ENCODE results near the gene PITPNC1. TPM values are rescaled to one million over a fixed set of nuclear protein-coding genes. Genes with fewer than 3 reads are reported as not detected.

The PITPNC1 gene
- total RNA-seq, 1 experiment from 2014 or later = 20.8 TPM

- peaks cover 4% of the 10 kb centered on the region; the same call in 1 of the 2 replicates for H3K36me3 ChIP-seq (ENCODE audit: control insufficient read depth, insufficient read depth, low read length)
- no peak overlapping the region for H3K27ac ChIP-seq (ENCODE audit: low read length)
- CTCF ChIA-PET = interaction anchor here (0.7 kb wide), 1 partner anchor 8 kb away, joined by 4 read pairs; no protein-coding TSS in a partner anchor
- no TSS peak for BruUV-seq (replicated peaks)
- H3K27me3 ChIP-seq (ENCODE audit: control insufficient read depth, insufficient read depth, low read length) = no peaks in the 10 kb centered on the region
- H3K9me3 ChIP-seq (ENCODE audit: control insufficient read depth, insufficient read depth, low read depth, low read length) = no peaks in the 10 kb centered on the region
- TF ChIP-seq SIN3A (IDR thresholded peaks at IDR 0.05; ENCODE audit: borderline replicate concordance, insufficient read depth, low read depth, low read length) = no peak
- no peak for TF ChIP-seq POLR2AphosphoS5 (IDR thresholded peaks at IDR 0.05; ENCODE audit: low read depth, low read length)
- TF ChIP-seq CTCF (IDR thresholded peaks at IDR 0.05) = no peak
- no peak for TF ChIP-seq TCF7L2 (IDR thresholded peaks at IDR 0.05; ENCODE audit: low read depth, low read length)
- no peak for TF ChIP-seq REST (IDR thresholded peaks at IDR 0.05; ENCODE audit: insufficient read depth in 1 of 2, low read depth in 2 of 2, low read length in 1 of 2)
- H3K4me1 ChIP-seq (ENCODE audit: control insufficient read depth, insufficient read depth, low read length) = peaks cover 12% of the 10 kb centered on the region
- no peak for ATAC-seq
- H3K4me3 ChIP-seq (ENCODE audit: low read depth in 2 of 2, low read length in 2 of 2) = no peak overlapping the region
- POLR2A ChIA-PET = no interaction called here
- no peak for DNase-seq (ENCODE audit: low read depth, low spot score)
- intact Hi-C loops (cut with micrococcal nuclease; ENCODE audit: unreplicated experiment) (no loop called here), in situ Hi-C loops (cut with HindIII; ENCODE audit: low pct_unique_long_range_greater_than_20kb, low sequenced_read_pairs) (no loop called here)
These were observed 4.3 kb upstream of the PITPNC1 start for GRCh38 chr17:67372751-67373150.

GRCh38 chr17:67374329-67375053, 2.6 kb upstream of the PITPNC1 start:
- TF ChIP-seq CTCF (IDR thresholded peaks at IDR 0.05) = peak; percentile 90
- no peak for TF ChIP-seq SIN3A (IDR thresholded peaks at IDR 0.05; ENCODE audit: borderline replicate concordance, insufficient read depth, low read depth, low read length)
- H3K36me3 ChIP-seq (ENCODE audit: control insufficient read depth, insufficient read depth, low read length) = peaks cover 4% of the 10 kb centered on the region
- POLR2A ChIA-PET = no interaction called here
- no TSS peak for BruUV-seq (replicated peaks)
- peak overlapping the region in 1 of 2 experiments; percentile 28; a peak in 1 of 4 replicates for H3K4me3 ChIP-seq (ENCODE audit: low read depth in 2 of 2, low read length in 2 of 2)
- intact Hi-C loops (cut with micrococcal nuclease; ENCODE audit: unreplicated experiment) (loop anchor here (2.0 to 5.0 kb wide), 2 partner anchors 228 to 314 kb away; no protein-coding TSS in a partner anchor), in situ Hi-C loops (cut with HindIII; ENCODE audit: low pct_unique_long_range_greater_than_20kb, low sequenced_read_pairs) (no loop called here)
- no peaks in the 10 kb centered on the region for H3K9me3 ChIP-seq (ENCODE audit: control insufficient read depth, insufficient read depth, low read depth, low read length)
- peaks cover 12% of the 10 kb centered on the region for H3K4me1 ChIP-seq (ENCODE audit: control insufficient read depth, insufficient read depth, low read length)
- ATAC-seq = peak; percentile 74
- H3K27ac ChIP-seq (ENCODE audit: low read length) = peak overlapping the region; percentile 63; the same call in 1 of the 2 replicates
- CTCF ChIA-PET = interaction anchor here (0.7 to 1.0 kb wide), 4 partner anchors 13 to 256 kb away, joined by 3 to 7 read pairs (median 4); no protein-coding TSS in a partner anchor
- H3K27me3 ChIP-seq (ENCODE audit: control insufficient read depth, insufficient read depth, low read length) = no peaks in the 10 kb centered on the region
- no peak for DNase-seq (ENCODE audit: low read depth, low spot score)

Data from Panc1 (cell line).